GM19193 (cell line): ENCODE measurements around the gene PCSK6.

Experiments
- POLR2A ChIP-seq: IDR thresholded peaks from 4 replicates; pipeline ENCODE4 v1.6.1; 2011; ENCODE audit not compliant: insufficient read depth, insufficient read length; ENCODE audit errors: extremely low read depth

Gene PCSK6

GRCh38 chr15:101332061-101332467 lies 157.4 kb downstream of the PCSK6 start:
- TF ChIP-seq POLR2A: no peak

GRCh38 chr15:101329867-101330380 lies 159.6 kb downstream of the PCSK6 start:
- no peak for TF ChIP-seq POLR2A

- no peak for TF ChIP-seq POLR2A
These were observed 160.1 kb downstream of the PCSK6 start for GRCh38 chr15:101329309-101329863.

DNA sequence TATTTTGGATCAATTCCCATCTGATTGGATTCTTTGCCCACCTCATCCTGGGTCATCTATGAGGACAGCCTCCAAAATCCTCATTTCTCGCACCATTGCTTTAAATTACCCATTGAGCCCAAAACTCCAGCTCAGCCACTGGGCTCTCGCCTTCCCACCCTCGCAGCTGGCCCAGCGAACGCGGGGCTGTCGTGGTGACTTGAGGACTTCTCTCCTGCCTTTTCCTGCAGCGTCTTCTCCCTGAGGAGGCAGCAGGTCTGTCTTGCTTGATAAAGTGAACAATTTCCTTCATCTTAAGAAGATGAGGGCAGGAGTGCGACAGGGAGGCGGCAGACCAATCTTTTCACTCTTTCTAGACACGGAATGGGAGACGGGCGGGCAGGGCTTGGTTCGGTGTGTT lies 161.5 kb downstream of the PCSK6 start:
- no peak for TF ChIP-seq POLR2A

- no peak for TF ChIP-seq POLR2A
These were observed 162.3 kb downstream of the PCSK6 start for GRCh38 chr15:101327147-101327740.

DNA sequence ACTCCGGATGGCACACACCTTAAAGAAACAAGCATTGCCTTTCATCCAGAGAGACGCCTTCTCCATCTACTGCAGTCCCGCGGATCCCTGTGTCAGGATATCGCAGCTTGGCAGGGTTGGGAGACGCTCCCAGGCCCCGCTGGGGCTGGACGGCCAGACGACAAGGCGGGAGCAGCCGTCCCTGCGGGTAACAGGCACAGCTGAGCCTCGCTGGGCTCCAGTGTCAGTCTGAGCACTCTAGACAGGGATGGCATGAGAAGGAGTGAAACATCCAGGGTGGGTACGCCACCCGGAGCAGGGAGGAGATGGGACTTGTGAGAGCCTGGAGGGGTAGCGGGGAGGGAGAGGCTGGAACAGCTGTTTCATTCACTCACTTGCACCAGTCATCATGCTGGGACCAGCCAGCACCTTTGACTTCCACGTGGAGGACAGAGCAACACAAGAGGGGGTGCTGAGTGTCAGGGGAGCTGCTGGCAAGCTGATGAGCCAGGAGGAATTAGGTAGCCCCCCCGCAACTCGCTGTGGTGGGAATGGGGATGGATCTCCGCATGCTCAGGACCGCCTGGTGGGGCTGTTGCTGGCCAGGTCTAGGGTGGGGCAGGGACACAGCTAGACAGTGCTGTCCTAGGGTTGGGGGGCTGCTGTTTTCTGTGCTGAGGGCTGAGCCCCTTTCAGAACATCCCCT lies 162.9 kb downstream of the PCSK6 start:
- no peak for TF ChIP-seq POLR2A

DNA sequence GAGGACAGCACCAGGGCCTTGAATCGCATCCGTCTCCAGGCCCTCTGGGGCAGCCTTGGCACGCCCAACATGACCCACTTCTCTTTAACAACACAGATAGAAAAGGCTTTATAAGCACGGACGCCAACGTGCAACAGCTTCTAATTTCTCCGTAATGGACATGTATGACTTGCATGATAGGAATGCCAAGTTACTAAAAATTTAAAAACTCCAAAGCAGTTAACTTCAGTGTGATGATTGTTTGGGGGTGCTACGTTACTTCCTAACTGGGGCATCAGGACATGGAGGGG lies 163.5 kb downstream of the PCSK6 start:
- no peak for TF ChIP-seq POLR2A

- no peak for TF ChIP-seq POLR2A
These were observed 164.1 kb downstream of the PCSK6 start for GRCh38 chr15:101325263-101326025.

- no peak for TF ChIP-seq POLR2A
These were observed 164.9 kb downstream of the PCSK6 start for GRCh38 chr15:101324524-101325177.

DNA sequence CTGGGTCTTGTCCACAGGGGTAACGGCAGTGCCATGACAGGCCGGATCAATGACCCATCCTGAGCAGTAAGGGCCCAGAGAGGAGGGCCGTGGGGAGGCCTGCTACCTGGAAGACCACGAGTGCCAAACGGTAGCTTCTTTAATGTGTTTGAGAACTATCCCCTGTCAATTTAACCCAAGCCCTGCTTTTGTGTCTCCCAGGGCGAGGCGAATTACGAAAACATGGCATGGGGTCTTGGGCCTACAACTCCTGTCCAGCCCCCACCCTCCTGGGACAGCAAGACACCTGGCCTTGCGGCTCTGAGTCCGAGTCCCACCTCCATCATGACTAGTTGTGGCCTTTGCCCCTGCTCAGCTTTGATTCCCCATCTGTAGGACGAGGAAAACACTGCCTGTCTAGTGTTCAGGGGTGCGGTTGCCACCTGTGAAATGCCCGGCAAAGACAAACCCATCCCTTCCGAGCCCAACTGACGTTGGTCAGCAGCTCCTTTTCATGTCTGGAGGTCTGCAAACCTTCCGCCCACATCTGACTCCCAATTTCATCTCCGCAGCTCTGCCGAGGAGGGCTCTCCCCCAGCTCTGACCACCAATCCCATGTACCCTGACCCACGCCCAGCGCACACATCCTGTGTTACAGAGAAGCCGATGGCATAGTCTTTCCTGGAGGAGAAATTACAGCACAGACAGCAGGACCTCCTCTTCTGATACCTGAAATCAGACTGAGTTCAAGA lies 165.5 kb downstream of the PCSK6 start:
- no peak for TF ChIP-seq POLR2A

DNA sequence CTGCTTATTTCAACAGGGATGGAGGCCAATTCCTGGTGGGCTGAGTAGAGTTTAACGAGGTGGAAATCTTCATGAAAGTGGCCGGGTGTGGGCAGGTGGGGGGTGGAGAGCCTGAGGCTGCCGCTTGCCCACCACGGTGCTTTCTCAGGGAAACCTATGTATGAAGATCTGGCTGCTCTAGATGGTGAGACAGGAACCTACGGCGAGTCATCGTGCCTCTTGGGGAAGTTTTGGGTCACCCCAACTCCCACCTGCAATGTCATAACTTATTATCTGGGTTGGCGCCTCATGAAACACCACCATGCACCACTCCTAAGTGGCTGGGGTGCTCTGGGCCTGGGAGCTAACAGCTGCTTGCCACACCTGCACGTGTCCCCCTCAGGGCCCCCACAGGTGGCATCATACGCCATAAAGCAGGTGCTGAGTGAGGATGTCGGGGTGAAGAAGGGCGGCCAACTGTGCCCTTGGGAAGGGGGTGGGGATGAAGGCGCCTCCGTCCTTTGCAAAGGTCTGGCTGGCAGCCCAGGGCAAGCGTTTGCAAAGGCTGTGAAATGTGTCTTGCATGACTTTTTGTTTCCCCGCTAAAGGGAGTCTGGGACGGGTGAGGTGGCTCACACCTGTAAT lies 166.5 kb downstream of the PCSK6 start:
- no peak for TF ChIP-seq POLR2A

GRCh38 chr15:101322016-101322695 lies 167.4 kb downstream of the PCSK6 start:
- TF ChIP-seq POLR2A: no peak

DNA sequence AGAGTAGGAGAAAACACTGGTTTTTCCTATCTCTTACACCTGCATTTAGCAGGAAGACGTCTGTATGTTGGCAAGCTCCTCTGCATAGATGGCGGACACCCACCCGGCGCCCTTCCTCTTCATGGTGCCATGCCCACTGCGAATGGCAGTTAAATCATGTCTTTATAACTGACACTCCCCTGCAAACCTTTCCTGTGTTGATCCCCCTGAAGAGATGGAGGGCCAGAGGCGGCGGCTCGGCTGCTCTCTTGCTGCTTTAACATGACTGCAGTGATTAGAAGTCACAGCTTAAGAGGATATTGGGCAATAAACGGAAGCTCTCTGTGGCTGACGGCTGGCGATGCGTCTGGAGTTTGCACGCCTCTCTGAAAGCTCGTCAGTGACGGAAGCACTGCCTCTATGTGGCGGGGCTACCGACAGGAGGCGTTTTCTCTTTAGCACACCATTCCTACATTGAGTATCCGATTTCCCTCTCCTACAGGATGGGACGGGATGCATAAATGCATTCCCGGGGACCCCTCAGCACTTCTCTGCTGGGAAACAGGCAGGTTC lies 168.9 kb downstream of the PCSK6 start:
- no peak for TF ChIP-seq POLR2A
